Panc1 (cell line): ENCODE data around the gene NT5C1A. TPM values are rescaled to one million over a fixed set of nuclear protein-coding genes. Genes with fewer than 3 reads are reported as not detected.

Experiments
- ATAC-seq: fragments of 200-7000 bp; cut with Tn5 transposase; 2 replicates; pipeline ENCODE4 v1.9.1; 2020; ENCODE audit warnings: mild to moderate bottlenecking, moderate library complexity
- BruUV-seq: library from RNA; stranded (reverse); fragments of 400-500 nt; replicated peaks from 2 replicates; lab custom pipeline; 2021; lab: Mats Ljungman, UMichigan
- CTCF ChIA-PET: fragments of 300-600 bp; sonication (Branson Sonifier 250); formaldehyde crosslinking; loops from one replicate; lab custom pipeline; 2022; ENCODE audit warnings: antibody characterized with exemption; lab: Charles Lee
- POLR2A ChIA-PET: fragments of 300-600 bp; sonication (Branson Sonifier 250); formaldehyde crosslinking; loops from one replicate; lab custom pipeline; 2022; ENCODE audit warnings: antibody characterized with exemption; lab: Charles Lee
- DNase-seq: peaks from one replicate; pipeline ENCODE4 v3.0.0-alpha.2; 2010; ENCODE audit warnings: low read depth, low spot score
- H3K27ac ChIP-seq: 2 replicates; pipeline ENCODE4 v1.5.1; 2011; ENCODE audit warnings: mild to moderate bottlenecking, low read length, inconsistent platforms
- H3K27me3 ChIP-seq: fragments of 200-500 bp; sonication (Bioruptor generic); 2 replicates; pipeline ENCODE4 v1.6.0; 2014; ENCODE audit warnings: low read length, inconsistent platforms; ENCODE audit not compliant: control insufficient read depth, insufficient read depth
- H3K36me3 ChIP-seq: fragments of 200-500 bp; sonication (Bioruptor generic); 2 replicates; pipeline ENCODE4 v1.5.1; 2014; ENCODE audit warnings: inconsistent platforms, mild to moderate bottlenecking, low read length, moderate library complexity; ENCODE audit not compliant: control insufficient read depth, insufficient read depth
- H3K4me1 ChIP-seq: 2 replicates; pipeline ENCODE4 v1.5.1; 2011; ENCODE audit warnings: inconsistent platforms, mild to moderate bottlenecking, low read length, moderate library complexity; ENCODE audit not compliant: control insufficient read depth, insufficient read depth
- H3K4me3 ChIP-seq, 2 experiments: 2 replicates each; pipeline ENCODE4 v1.5.1; 2011 to 2012; ENCODE audit warnings: low read depth in 2 of 2, low read length in 2 of 2, mild to moderate bottlenecking in 2 of 2, inconsistent platforms in 1 of 2, moderate library complexity in 1 of 2
- H3K9me3 ChIP-seq: fragments of 200-500 bp; sonication (Bioruptor generic); 2 replicates; pipeline ENCODE4 v1.5.1; 2014; ENCODE audit warnings: low read depth, mild to moderate bottlenecking, inconsistent platforms, low read length, moderate library complexity; ENCODE audit not compliant: control insufficient read depth, insufficient read depth
- CTCF ChIP-seq: fragments of 450-650 bp; IDR thresholded peaks from 2 replicates; pipeline ENCODE4 v1.5.1; 2017; ENCODE audit warnings: mild to moderate bottlenecking
- POLR2AphosphoS5 ChIP-seq: IDR thresholded peaks from 2 replicates; pipeline ENCODE4 v1.6.1; 2012; ENCODE audit warnings: mild to moderate bottlenecking, low read depth, low read length, moderate library complexity
- REST ChIP-seq, 2 experiments: IDR thresholded peaks; 2 replicates each; pipeline ENCODE4 v1.6.1; 2011 to 2012; ENCODE audit warnings: low read depth in 2 of 2, control low read depth in 1 of 2, low read length in 1 of 2, mild to moderate bottlenecking in 1 of 2, moderate library complexity in 1 of 2; ENCODE audit not compliant: insufficient read depth in 1 of 2
- SIN3A ChIP-seq: IDR thresholded peaks from 2 replicates; pipeline ENCODE4 v1.6.1; 2012; ENCODE audit warnings: low read depth, mild to moderate bottlenecking, low read length, moderate library complexity, borderline replicate concordance; ENCODE audit not compliant: insufficient read depth
- TCF7L2 ChIP-seq: IDR thresholded peaks from 2 replicates; pipeline ENCODE4 v1.6.1; 2011; ENCODE audit warnings: mild to moderate bottlenecking, low read depth, low read length, inconsistent platforms
- in situ Hi-C: cut with HindIII; loops from 2 replicates; pipeline ENCODE4 v1.10.0; 2016; ENCODE audit warnings: low sequenced_read_pairs, low pct_unique_long_range_greater_than_20kb
- intact Hi-C: fragments of 100-400 bp; cut with micrococcal nuclease; formaldehyde crosslinking; loops from one replicate; pipeline ENCODE4 v1.10.0; 2022; ENCODE audit not compliant: unreplicated experiment
- total RNA-seq: library from RNA; stranded (reverse); gene quantifications from one replicate; pipeline ENCODE4 v1.2.1, GENCODE V29; 2021; ENCODE audit not compliant: unreplicated experiment

NT5C1A gene
- total RNA-seq, 1 experiment from 2014 or later = not detected

- intact Hi-C loops = no loop called here
- ChIA-PET POLR2A (no interaction called here), CTCF (interaction anchor here (0.5 kb wide), 1 partner anchor 558 kb away, joined by 10 read pairs; no protein-coding TSS in a partner anchor)
- no peak overlapping the region for H3K4me3 ChIP-seq
- no peak overlapping the region for H3K27ac ChIP-seq
- no peaks in the 10 kb centered on the region for H3K36me3 ChIP-seq
- no TSS peak for BruUV-seq
- in situ Hi-C loops = no loop called here
- TF ChIP-seq SIN3A (no peak), TCF7L2 (no peak), REST (IDR thresholded peaks at IDR 0.05; ENCODE audit: insufficient read depth in 1 of 2, low read depth in 2 of 2, low read length in 1 of 2) (no peak), POLR2AphosphoS5 (no peak), CTCF (no peak)
- DNase-seq (no peak), ATAC-seq (no peak)
- no peaks in the 10 kb centered on the region for H3K9me3 ChIP-seq
- H3K4me1 ChIP-seq = no peaks in the 10 kb centered on the region
- H3K27me3 ChIP-seq = peaks cover 3% of the 10 kb centered on the region; the same call in 1 of the 2 replicates
Measured at GRCh38 chr1:39711104-39711965, 39.4 kb upstream of the NT5C1A start.

- TF ChIP-seq SIN3A = no peak
- TF ChIP-seq REST (IDR thresholded peaks at IDR 0.05; ENCODE audit: insufficient read depth in 1 of 2, low read depth in 2 of 2, low read length in 1 of 2) = no peak
- TF ChIP-seq POLR2AphosphoS5 = no peak
- no peak for TF ChIP-seq CTCF
- no peak for TF ChIP-seq TCF7L2
- DNase-seq = no peak
- H3K27me3 ChIP-seq = no peaks in the 10 kb centered on the region
- H3K27ac ChIP-seq = no peak overlapping the region
- BruUV-seq = no TSS peak
- H3K4me1 ChIP-seq = no peaks in the 10 kb centered on the region
- in situ Hi-C loops = no loop called here
- POLR2A ChIA-PET = no interaction called here
- CTCF ChIA-PET = no interaction called here
- intact Hi-C loops = no loop called here
- no peaks in the 10 kb centered on the region for H3K36me3 ChIP-seq
- no peak for ATAC-seq
- H3K9me3 ChIP-seq = no peaks in the 10 kb centered on the region
- H3K4me3 ChIP-seq = no peak overlapping the region
Measured at GRCh38 chr1:39707506-39707905, 35.6 kb upstream of the NT5C1A start.
